ENCODE data around the gene PREX1.

DNA sequence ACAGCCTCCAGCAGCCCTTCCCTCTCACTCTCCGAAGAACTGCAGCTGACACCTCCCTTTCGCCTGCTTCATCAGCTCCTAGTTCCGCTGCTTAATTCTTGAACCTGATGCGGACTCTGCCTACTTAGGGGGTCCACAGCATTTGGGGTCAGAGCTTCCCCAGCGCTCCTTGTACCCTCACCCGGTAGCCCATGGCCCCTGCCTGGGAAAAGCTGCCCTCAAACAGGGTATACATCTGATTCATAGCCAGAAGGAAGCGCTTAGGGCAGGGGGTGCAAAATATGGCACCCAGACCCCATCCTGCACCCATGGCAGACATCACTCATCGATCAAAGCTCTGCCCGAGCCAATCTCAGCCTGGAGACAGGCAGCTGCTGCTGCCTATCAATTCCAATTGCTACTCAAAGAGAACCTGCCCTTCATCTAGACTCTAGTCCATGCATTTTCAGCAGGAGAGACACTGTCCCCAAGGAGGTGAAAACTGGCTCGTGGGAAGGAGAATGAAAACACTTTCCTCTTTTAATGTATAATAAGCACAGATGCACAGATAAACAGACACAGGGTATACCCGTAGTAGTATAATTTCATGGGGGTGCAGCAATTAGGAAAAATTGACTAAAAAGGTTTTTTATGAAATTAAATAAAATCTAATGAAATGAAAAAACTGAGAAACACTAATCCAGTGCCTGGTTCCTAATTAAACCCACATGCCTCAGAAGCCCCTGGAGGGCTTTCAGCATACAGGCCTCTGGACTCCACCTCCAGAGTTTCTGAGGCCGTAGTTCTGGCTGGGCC, 194.8 kb downstream of the PREX1 start:
- no peak for TF ChIP-seq POLR2A (IDR thresholded peaks at IDR 0.05)
- TF ChIP-seq CTCF (IDR thresholded peaks at IDR 0.05), result no peak
- no peak for TF ChIP-seq EP300 (IDR thresholded peaks at IDR 0.05)

Measured in ovary (tissue), 3 donors.